Bronchus fibroblast of lung (primary cell): ENCODE data around the gene PTPRCAP. TPM values are rescaled to one million over a fixed set of nuclear protein-coding genes. Genes with fewer than 3 reads are reported as not detected.

Experiments used
- total RNA-seq: library from RNA; depleted of rRNA; stranded (reverse); fragments of >200 nt; gene quantifications from 2 replicates; pipeline ENCODE4 v1.2.3, GENCODE V29; 2015

PTPRCAP gene, protein sequence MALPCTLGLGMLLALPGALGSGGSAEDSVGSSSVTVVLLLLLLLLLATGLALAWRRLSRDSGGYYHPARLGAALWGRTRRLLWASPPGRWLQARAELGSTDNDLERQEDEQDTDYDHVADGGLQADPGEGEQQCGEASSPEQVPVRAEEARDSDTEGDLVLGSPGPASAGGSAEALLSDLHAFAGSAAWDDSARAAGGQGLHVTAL
- 0.45 TPM in 1 of 2 replicates, not detected in the other for total RNA-seq

DNA sequence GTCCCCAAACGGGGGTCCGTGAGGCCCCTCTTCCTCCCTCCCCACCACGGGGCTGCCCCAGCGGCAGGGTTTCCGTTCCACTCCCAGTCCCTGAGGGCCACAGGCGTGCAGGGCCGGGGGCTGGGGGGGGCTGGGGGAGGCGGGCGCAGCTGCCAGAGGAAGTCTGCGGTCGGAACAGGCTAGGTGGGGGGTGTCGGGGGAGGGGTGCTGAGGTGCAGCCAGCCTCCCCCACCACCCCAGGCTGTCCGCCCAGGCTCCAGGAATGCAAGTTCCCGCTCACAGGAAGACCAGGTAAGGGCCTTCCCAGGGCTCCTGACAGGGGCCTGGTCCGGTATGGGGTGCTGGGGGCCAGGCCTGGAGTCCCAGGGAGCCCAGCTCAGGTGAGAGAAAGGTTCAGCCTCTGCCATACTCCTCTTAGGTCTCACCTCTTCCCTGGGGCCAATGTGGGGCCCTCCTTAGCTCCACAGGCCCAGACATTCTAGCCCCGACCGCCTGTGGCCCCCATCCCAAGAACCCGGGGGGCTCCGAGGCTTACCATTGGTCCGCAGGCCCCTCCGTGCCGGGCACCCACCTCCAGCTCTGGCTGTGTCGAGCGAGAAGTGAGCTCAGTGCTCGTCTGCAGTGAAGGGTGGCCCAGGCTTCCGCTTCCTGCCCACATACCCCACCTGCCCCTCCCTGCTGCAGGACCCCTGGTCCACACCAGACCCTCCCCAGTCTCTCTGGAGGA lies at the start of gene PTPRCAP:
Gene PTPRCAP, minus strand, starts transcription at position 601 of the 727 bp plus-strand sequence. Its CDS starts 63 bp downstream, at position 538.

DNA sequence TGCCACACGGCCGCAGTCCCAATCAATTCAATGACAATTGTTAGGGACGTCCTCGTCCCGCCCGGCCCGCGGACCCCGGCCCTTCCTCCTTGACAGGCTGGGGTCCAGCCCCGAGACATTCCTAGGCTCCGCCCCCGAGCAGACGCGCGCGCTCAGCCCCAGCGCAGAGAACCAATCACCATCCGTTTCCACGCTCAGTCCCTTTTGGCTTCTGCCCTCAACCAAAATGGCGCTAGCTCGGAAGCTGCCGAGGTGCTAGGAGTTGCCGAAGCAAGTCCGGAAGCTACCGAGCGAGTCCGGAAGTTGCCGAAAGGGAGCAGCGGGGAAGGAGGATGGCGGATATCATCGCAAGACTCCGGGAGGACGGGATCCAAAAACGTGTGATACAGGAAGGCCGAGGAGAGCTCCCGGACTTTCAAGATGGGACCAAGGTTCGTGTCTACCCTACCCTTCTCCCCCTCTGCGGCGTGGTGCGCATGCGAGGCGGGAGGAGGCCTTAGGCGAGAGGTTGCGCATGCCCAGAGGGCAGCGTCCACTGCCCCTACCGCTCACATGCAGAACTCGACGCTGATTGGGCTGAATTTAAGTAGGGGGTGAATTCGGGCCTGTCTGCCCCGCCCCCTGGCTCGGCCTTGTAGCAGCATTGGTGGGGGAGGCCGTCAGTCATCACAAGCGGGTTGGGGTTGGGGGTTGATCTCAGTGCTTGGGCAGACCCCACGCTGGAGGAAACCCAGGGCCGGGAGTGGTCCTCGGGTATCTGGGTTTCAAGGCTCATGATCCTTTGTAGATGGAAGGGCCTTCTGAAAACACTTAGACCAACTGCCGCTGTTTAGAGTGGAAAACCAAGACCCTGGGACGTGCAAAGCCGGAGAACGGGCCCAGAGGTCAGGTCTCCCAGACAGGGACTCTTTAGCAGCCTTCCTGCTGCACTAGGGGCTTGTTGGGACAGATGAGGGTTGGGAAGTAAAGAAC lies 45.6 kb upstream of the PTPRCAP start, which contains the start of gene AIP:
Gene AIP, plus strand, starts transcription at position 200 of the 972 bp plus-strand sequence. Its CDS starts 133 bp downstream, at position 333.

DNA sequence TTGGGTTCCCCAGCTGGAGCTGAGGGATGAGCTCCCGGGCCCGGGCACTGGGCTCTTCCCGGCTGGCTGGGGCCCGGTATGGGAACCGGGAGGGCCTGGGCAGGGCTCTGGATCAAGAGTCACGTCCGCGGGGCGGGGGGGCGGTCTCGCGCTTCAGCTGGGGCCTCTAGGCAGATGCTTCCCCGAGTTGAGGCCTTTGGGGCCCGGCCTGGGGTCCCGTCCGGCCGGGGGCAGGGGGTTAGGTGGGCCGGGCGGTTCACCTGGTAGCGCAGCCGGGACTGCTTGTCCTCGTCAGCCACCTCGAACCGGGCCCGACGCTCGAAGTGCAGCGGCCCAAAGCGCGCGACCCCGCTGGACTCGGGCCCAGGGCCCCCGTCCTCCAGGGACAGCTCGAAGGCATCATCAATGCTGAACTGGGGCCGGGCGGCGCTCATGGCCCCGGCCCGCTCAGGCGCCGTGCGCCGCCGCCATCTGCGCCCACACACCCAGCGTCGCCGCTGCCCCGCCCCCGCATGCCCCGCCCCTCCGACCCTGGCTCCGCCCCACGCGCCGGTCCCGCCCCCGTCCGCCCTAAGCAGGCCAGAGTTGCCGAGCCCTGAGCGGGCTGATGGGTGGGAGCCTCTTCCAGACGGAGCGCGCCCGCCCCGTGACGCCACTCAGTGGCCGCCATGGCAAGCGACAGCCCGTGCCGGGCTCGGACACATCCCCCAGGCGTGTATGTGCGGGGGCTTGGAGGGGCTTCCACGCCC lies 31.5 kb upstream of the PTPRCAP start, which contains the start of gene TMEM134:
Gene TMEM134, minus strand, starts transcription at position 493 of the 749 bp plus-strand sequence. Its CDS starts 59 bp downstream, at position 434.

DNA sequence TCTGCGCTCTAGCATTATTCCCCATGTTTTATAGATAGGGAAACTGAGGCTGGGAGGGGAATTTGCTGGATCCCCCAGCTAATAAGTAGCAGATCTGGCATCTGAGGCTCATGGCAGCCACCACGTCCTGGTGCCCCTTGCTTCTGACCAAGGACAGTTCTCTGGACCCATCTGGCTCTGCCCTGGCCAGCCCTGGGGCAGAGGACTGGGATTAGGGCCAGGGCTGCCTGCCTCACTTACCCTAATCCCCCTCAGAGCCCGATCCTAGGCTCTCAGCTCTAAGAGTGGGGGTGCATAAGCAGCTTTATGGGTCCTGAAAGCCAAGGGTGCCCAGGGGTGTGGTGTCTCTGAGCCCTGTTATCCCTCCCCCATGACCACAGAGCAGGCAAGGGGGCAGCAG lies 17.6 kb upstream of the PTPRCAP start, which contains the start of gene CABP4:
Gene CABP4, plus strand, starts transcription at position 301 of the 400 bp plus-strand sequence. Its CDS starts 70 bp downstream, at position 371.

DNA sequence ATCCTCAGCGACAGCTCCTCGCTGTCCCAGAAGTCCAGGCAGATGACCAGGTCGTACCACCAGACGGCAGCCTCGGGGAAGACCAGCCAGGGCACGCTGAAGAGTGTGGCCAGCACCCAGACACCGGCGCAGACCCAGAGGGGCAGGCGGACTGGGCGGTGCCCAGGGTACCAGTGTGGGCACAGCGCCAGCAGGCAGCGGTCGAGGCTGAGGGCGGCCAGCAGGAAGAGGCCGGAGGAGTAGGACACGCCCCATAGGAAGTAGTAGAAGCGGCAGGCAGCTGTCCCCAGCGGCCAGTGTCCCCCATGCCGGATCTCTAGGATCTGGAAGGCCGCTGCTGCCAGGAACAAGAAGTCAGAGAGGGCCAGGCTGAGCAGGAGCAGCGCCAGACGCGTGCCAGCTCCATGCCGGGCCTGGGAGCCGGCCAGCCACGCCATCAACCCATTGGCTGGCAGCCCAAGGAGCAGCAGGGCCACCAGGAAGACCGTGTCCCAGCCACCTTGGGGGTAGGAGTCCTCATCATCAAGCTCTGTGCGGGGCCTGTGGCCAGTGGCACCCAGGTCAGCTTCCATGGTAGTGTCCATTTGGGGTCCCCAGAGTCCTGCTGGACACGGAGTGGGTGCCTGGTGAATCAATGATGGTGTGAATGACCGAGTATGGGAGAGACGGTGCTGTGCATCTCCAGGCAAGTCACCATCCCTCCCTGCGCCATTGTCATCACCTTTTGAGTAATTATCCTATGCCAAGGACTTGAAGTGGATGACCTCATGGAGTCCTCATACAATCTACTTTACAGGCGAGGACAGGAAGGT lies 14.9 kb upstream of the PTPRCAP start, which contains the start of gene GPR152:
Gene GPR152, minus strand, starts transcription at position 589 of the 812 bp plus-strand sequence. Its CDS starts 5 bp downstream, at position 584.

DNA sequence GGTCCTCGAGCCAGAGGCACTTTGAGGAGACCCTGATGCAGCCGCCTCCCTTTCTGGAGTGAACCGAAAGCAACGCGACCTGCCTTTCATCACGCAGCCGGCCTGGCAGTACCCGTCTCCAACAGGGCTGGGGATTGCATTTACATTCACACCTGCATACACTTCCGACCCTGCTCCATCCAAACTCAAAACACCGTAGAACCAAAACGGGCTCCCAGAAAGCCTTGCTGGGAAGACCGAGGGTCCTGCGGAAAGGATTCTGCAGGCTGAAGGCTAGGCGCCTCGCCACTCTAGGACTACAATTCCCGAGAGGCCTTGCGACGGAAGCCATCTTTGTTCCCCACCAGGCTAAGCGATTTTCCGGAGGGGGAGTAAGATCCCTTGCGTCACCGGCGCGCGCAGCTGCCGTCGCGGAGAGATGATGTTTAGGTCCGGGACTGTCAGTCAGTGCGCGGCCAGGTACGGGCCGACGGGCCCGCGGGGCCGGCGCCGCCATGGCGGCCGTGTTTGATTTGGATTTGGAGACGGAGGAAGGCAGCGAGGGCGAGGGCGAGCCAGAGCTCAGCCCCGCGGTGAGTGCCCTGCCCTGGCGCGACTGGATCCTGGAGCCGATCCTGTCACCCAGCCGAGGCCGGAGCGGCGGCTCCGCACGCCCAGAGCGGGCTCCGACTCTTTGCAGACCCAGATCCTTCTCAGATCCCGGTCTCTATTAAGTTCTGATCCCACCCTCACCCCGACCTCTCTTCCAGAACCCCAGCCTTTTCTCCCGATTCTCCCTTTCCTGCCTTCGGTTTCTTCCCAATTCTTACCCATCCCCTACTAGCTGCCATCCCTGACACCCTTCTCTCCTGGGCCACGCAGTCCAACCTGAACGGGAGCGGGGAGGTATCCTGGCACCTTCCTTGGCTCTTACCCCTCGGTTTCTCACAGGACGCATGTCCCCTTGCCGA lies 9.2 kb downstream of the PTPRCAP start, which contains the start of gene RPS6KB2:
Gene RPS6KB2, plus strand, starts transcription at position 443 of the 950 bp plus-strand sequence. Its CDS starts 52 bp downstream, at position 495.

DNA sequence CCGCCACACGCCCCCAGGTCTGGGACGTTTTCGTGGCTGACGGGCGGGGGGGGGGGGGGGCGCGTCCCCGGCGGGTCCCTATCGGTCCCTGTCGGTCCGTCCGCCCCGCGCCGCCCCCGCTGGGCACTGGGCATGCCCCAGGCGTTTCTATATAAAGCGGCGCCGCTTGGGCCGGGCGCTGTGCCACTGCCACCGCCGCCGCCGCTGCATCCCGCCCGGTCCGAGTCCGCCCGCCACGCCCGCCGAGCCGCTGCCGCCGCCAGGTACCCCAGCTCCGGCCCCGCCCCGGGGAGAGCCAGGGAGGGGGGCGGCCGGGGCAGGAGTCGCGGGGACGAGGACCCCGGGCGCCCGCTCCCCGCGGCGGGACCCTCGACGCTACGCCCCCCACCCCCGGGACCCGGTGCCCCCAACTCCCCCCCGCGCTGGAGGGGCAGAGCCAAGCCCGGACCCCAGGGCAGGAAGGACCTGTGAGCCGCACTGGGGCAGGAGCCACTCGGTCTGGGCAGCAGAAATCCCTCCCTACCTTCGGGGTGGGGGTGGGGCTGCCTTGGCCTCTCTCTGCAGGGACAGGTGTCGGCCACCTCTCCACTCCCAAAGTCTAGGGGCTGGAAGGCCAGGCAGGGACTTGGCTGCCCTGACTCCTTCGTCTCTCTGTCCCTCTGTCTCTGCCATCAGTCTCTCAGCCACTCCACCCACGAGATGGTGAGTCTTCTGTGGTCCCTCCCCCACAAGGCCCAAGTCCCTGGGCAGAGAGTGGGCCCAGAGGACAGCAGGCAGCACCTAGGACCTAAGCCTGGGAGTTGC lies 21.8 kb downstream of the PTPRCAP start, which contains the start of gene CARNS1:
Gene CARNS1, plus strand, starts transcription at position 178 of the 804 bp plus-strand sequence. Its CDS starts 522 bp downstream, at position 700.

DNA sequence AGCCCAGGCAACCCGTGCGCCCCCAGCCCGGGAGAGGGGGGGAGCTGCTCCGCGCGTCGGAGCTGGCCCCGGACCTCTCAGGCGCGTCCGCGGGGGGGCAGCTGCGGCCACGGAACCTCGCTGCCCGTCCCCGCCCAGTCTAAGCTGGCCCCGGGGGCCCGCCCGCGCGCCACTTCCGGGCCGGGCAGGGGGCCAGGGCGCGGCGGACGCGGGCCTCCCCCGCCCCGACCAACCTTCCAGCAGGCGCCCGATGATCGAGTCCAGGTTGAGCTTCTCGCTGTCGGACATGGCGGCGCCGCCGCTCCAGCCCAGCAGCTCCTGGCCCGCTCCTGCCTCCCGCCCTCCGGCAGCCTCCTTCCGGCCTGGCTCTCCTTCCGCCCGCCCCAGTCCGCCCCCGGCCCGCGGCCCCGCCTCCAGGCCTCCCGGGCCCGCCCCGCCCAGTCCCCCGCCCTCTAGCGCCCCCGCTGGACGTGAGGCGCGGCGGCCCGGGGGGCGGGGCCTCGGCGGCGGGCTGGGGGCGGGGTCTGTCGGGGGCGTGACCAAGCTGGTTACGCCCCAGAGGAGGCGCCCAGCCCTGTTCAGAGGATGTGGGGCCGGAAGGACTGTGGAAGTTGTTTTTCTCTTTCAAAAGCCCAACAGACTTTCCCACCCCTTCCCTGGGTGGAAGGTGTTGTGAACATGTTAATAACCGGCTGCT lies 35.8 kb downstream of the PTPRCAP start, which contains the start of gene PPP1CA:
Gene PPP1CA, minus strand, starts transcription at position 364 of the 697 bp plus-strand sequence. Its CDS starts 76 bp downstream, at position 288.

DNA sequence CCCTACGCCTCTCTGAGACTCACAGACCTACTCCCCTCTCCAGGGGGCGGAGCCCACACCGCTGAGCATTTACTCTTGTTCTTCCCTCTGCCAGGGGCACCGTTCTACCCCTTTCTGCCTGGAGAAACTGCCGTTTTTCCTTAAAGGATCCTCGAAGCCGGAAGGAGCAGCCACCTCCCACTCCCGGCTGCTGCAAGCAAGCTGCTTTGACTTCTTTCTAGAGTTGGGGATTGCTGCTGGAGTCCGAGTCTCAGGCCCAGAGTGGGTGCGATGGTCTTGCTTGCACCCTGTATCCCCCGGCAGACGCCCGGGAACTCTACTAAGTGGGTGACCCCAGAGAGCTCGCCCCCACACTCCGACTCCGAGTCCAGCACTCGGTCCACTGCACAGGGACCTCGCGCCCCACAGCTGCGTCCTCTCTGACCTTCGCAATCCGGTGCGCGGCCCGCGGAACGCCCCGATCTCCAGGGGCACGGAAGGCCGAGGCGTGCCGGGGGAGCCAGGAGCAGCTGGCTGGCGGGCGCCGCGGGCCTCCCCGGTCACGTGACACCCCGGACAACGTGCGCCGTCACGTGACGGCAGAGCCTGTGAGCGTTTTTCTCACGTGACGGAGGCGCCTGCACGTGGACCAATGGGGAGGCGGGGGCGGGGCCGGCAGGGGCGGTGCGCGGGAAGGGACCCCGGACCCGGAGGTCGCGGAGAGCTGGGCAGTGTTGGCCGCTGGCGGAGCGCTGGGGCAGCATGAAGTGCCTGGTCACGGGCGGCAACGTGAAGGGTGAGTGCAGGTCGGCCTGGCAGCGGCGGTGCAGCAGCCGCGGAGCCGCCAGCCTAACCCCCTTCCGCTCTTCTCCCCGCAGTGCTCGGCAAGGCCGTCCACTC lies 45.9 kb downstream of the PTPRCAP start, which contains the start of gene RAD9A:
Gene RAD9A, plus strand, starts transcription at position 683 of the 879 bp plus-strand sequence. Its CDS starts 59 bp downstream, at position 742.

Other genes with a start within 250 kb of the PTPRCAP start
- 38.8 and 41.8 TPM in 2 replicates for gene GRK2, start 171.2 kb downstream of the PTPRCAP start, total RNA-seq
- gene ANKRD13D, start 148.4 kb downstream of the PTPRCAP start, total RNA-seq: 23.8 and 26.1 TPM in 2 replicates
- gene SSH3, start 134.2 kb downstream of the PTPRCAP start, total RNA-seq: 12.5 and 14.1 TPM in 2 replicates
- 80.7 and 97.1 TPM in 2 replicates for gene POLD4, start 84.1 kb downstream of the PTPRCAP start, total RNA-seq
- 4.0 and 5.4 TPM in 2 replicates for gene CLCF1, start 64.1 kb downstream of the PTPRCAP start, total RNA-seq
- gene RAD9A, start 45.7 kb downstream of the PTPRCAP start, total RNA-seq: 8.6 and 9.6 TPM in 2 replicates
- 202 and 225 TPM in 2 replicates for gene PPP1CA, start 35.8 kb downstream of the PTPRCAP start, total RNA-seq
- not detected in 2 replicates for gene TBC1D10C, start 33.6 kb downstream of the PTPRCAP start, total RNA-seq
- gene CARNS1, start 22.0 kb downstream of the PTPRCAP start, total RNA-seq: not detected in 2 replicates
- gene RPS6KB2, start 9.2 kb downstream of the PTPRCAP start, total RNA-seq: 55.2 and 65.4 TPM in 2 replicates
- gene CORO1B, start 5.8 kb upstream of the PTPRCAP start, total RNA-seq: 75.3 and 84.4 TPM in 2 replicates
- not detected in 2 replicates for gene GPR152, start 15.0 kb upstream of the PTPRCAP start, total RNA-seq
- not detected in 2 replicates for gene CABP4, start 17.7 kb upstream of the PTPRCAP start, total RNA-seq
- 30.0 and 53.1 TPM in 2 replicates for gene TMEM134, start 31.6 kb upstream of the PTPRCAP start, total RNA-seq
- gene AIP, start 45.3 kb upstream of the PTPRCAP start, total RNA-seq: 57.7 and 69.6 TPM in 2 replicates
- gene PITPNM1, start 67.7 kb upstream of the PTPRCAP start, total RNA-seq: 19.5 and 22.7 TPM in 2 replicates
- gene CDK2AP2, start 70.5 kb upstream of the PTPRCAP start, total RNA-seq: 42.4 and 45.6 TPM in 2 replicates
- gene CABP2, start 85.8 kb upstream of the PTPRCAP start, total RNA-seq: not detected in 2 replicates
- gene GSTP1, start 146.1 kb upstream of the PTPRCAP start, total RNA-seq: 1,003 and 1,137 TPM in 2 replicates
- 230 and 237 TPM in 2 replicates for gene NDUFV1, start 169.3 kb upstream of the PTPRCAP start, total RNA-seq
- gene NUDT8, start 192.3 kb upstream of the PTPRCAP start, total RNA-seq: 25.3 and 29.1 TPM in 2 replicates
- not detected in 2 replicates for gene TBX10, start 202.1 kb upstream of the PTPRCAP start, total RNA-seq
- not detected in 2 replicates for gene ACY3, start 213.0 kb upstream of the PTPRCAP start, total RNA-seq
- not detected in 2 replicates for gene ALDH3B2, start 236.9 kb upstream of the PTPRCAP start, total RNA-seq